CD14-positive monocyte (primary cell): ENCODE data around the gene SPON1. TPM values are rescaled to one million over a fixed set of nuclear protein-coding genes. Genes with fewer than 3 reads are reported as not detected.
A peak's percentile ranks its signal among the peaks of the same experiment; 100 is the strongest.

Source experiments
- DNase-seq, 3 donors: peaks; one replicate each; pipeline ENCODE4 v3.0.0-alpha.2; 2011 to 2022
- H2AFZ ChIP-seq: 2 replicates; pipeline ENCODE4 v1.6.0; 2012; ENCODE audit warnings: mild to moderate bottlenecking, low read depth, low read length, inconsistent platforms; ENCODE audit not compliant: insufficient read depth, poor library complexity, severe bottlenecking
- H3K27ac ChIP-seq, 2 donors: 1 replicate in 1 of 2; 2 replicates in 1 of 2; pipeline ENCODE4 v1.5.1; 2012 to 2013; ENCODE audit warnings: low read length in 2 of 2, control low read depth in 1 of 2, inconsistent platforms in 1 of 2, low read depth in 1 of 2, mild to moderate bottlenecking in 1 of 2
- H3K27me3 ChIP-seq, 2 donors: one replicate each; pipeline versions ENCODE4 v1.6.0 to v1.6.1; 2011 to 2013; ENCODE audit warnings: low read length in 2 of 2; ENCODE audit not compliant: control insufficient read depth in 2 of 2, insufficient read depth in 2 of 2
- H3K36me3 ChIP-seq, 2 donors: replicated peaks in 1 of 2; 1 replicate in 1 of 2; 2 replicates in 1 of 2; pipeline versions ENCODE4 v1.5.1 to v1.6.1; 2012 to 2013; ENCODE audit warnings: low read length in 2 of 2, control low read depth in 1 of 2, inconsistent platforms in 1 of 2, mild to moderate bottlenecking in 1 of 2; ENCODE audit not compliant: insufficient read depth in 2 of 2, control insufficient read depth in 1 of 2
- H3K4me1 ChIP-seq, 2 donors: 1 replicate in 1 of 2; 2 replicates in 1 of 2; pipeline versions ENCODE4 v1.5.1 to v1.6.1; 2012 to 2013; ENCODE audit warnings: low read length in 2 of 2, control low read depth in 1 of 2, inconsistent platforms in 1 of 2, mild to moderate bottlenecking in 1 of 2, moderate library complexity in 1 of 2; ENCODE audit not compliant: insufficient read depth in 2 of 2, control insufficient read depth in 1 of 2
- H3K4me2 ChIP-seq: replicated peaks from 2 replicates; pipeline ENCODE3; 2012; ENCODE audit warnings: low read length, moderate library complexity, mild to moderate bottlenecking; ENCODE audit not compliant: poor library complexity, severe bottlenecking; ENCODE audit errors: extremely low read depth
- H3K4me3 ChIP-seq, 3 experiments: fragments of 200-600 bp in 1 of 3; sonication (generic) in 1 of 3; replicated peaks in 1 of 3; 1 replicate in 2 of 3; 2 replicates in 1 of 3; pipeline ENCODE4 v1.5.1; 2011 to 2013; ENCODE audit warnings: low read length in 3 of 3, mild to moderate bottlenecking in 3 of 3, control low read depth in 2 of 3, low read depth in 2 of 3, inconsistent platforms in 1 of 3, moderate library complexity in 1 of 3
- H3K79me2 ChIP-seq: 2 replicates; pipeline ENCODE4 v1.6.0; 2012; ENCODE audit warnings: mild to moderate bottlenecking, control low read depth, inconsistent platforms, low read length, moderate library complexity; ENCODE audit not compliant: insufficient read depth
- H3K9ac ChIP-seq: 2 replicates; pipeline ENCODE4 v1.6.0; 2017; ENCODE audit warnings: low read length, mild to moderate bottlenecking; ENCODE audit not compliant: insufficient read depth, poor library complexity, severe bottlenecking
- H3K9me3 ChIP-seq, 2 donors: replicated peaks in 1 of 2; 1 replicate in 1 of 2; 2 replicates in 1 of 2; pipeline versions ENCODE4 v1.5.1 to v1.6.1; 2012 to 2013; ENCODE audit warnings: low read length in 2 of 2, control low read depth in 1 of 2; ENCODE audit not compliant: control insufficient read depth in 1 of 2, insufficient read depth in 1 of 2
- H4K20me1 ChIP-seq: 2 replicates; pipeline ENCODE4 v1.6.0; 2012; ENCODE audit warnings: mild to moderate bottlenecking, low read length, control low read depth, moderate library complexity; ENCODE audit not compliant: insufficient read depth
- H3K27ac Mint-ChIP-seq, 7 donors: one replicate each; pipeline ENCODE4 v1.8.0; 2020; ENCODE audit warnings: mild to moderate bottlenecking in 7 of 7, mixed read lengths in 7 of 7, moderate library complexity in 6 of 7, inconsistent platforms in 2 of 7
- H3K27me3 Mint-ChIP-seq, 3 donors: one replicate each; pipeline ENCODE4 v1.8.0; 2021 to 2022; ENCODE audit warnings: low read depth in 3 of 3, mild to moderate bottlenecking in 3 of 3, mixed read lengths in 3 of 3, moderate library complexity in 3 of 3, inconsistent platforms in 1 of 3
- H3K36me3 Mint-ChIP-seq, 2 donors: one replicate each; pipeline ENCODE4 v1.8.0; 2020; ENCODE audit warnings: mixed read lengths in 2 of 2, inconsistent platforms in 1 of 2, mild to moderate bottlenecking in 1 of 2
- H3K4me1 Mint-ChIP-seq: one replicate; pipeline ENCODE4 v1.8.0; 2020; ENCODE audit warnings: mild to moderate bottlenecking, mixed read lengths
- H3K4me3 Mint-ChIP-seq, 2 donors: one replicate each; pipeline ENCODE4 v1.8.0; 2020; ENCODE audit warnings: mild to moderate bottlenecking in 2 of 2, mixed read lengths in 2 of 2, moderate library complexity in 1 of 2
- H3K9me3 Mint-ChIP-seq, 7 donors: one replicate each; pipeline ENCODE4 v1.8.0; 2020 to 2022; ENCODE audit warnings: mixed read lengths in 7 of 7, mild to moderate bottlenecking in 6 of 7, moderate library complexity in 6 of 7, inconsistent platforms in 2 of 7
- WGBS: methylation state at CpG from one replicate; pipeline ENCODE4 v1.1.5; 2013; ENCODE audit warnings: missing lambda C conversion rate; ENCODE audit not compliant: insufficient coverage; 5-methylcytosine and 5-hydroxymethylcytosine counted together
- intact Hi-C, 2 donors: fragments of 100-400 bp; cut with micrococcal nuclease; formaldehyde crosslinking; loops; one replicate each; pipeline versions ENCODE4 v1.15.0 to v1.15.1; 2023
- polyA plus RNA-seq, 3 donors: library from polyadenylated mRNA; depleted of rRNA in 1 of 3; unstranded in 2 of 3; stranded (reverse) in 1 of 3; fragments of 300-500 nt in 2 of 3; fragments of >200 nt in 1 of 3; fragmentation: Illumina TruSeq in 2 of 3; gene quantifications; 1 replicate in 2 of 3; 2 replicates in 1 of 3; pipeline ENCODE4 v1.2.3, GENCODE V29; 2012 to 2021
- TF ChIP-seq, protein P1 (sequence below): fragments of 200-600 bp; IDR thresholded peaks from one replicate; pipeline ENCODE4 v1.8.0; 2022; ENCODE audit warnings: antibody characterized with exemption, mild to moderate bottlenecking

The SPON1 gene
- polyA plus RNA-seq, 3 donors, result not detected

- H3K27me3 ChIP-seq, result no peaks in the 10 kb centered on the region
- DNase-seq, result no peak
- no peaks in the 10 kb centered on the region for H3K9me3 ChIP-seq
- no peaks in the 10 kb centered on the region for H3K4me1 ChIP-seq
- Mint-ChIP-seq H3K27me3 (peaks cover 19 to 26% (median 20%) of the 10 kb centered on the region in 3 donors), H3K9me3 (peaks cover 0 to 1% (median 0%) of the 10 kb centered on the region in 7 donors), H3K4me3 (no peak overlapping the region), H3K4me1 (no peaks in the 10 kb centered on the region), H3K36me3 (no peaks in the 10 kb centered on the region), H3K27ac (no peak overlapping the region)
- TF ChIP-seq, protein P1, sequence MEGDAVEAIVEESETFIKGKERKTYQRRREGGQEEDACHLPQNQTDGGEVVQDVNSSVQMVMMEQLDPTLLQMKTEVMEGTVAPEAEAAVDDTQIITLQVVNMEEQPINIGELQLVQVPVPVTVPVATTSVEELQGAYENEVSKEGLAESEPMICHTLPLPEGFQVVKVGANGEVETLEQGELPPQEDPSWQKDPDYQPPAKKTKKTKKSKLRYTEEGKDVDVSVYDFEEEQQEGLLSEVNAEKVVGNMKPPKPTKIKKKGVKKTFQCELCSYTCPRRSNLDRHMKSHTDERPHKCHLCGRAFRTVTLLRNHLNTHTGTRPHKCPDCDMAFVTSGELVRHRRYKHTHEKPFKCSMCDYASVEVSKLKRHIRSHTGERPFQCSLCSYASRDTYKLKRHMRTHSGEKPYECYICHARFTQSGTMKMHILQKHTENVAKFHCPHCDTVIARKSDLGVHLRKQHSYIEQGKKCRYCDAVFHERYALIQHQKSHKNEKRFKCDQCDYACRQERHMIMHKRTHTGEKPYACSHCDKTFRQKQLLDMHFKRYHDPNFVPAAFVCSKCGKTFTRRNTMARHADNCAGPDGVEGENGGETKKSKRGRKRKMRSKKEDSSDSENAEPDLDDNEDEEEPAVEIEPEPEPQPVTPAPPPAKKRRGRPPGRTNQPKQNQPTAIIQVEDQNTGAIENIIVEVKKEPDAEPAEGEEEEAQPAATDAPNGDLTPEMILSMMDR, result no peak
- no peak overlapping the region for H3K4me2 ChIP-seq
- WGBS, result 43% methylated on average over 1 of the region's 6 CpGs
- no peaks in the 10 kb centered on the region for H3K36me3 ChIP-seq
- no peak overlapping the region for H3K9ac ChIP-seq
- no peaks in the 10 kb centered on the region for H4K20me1 ChIP-seq
- no peak overlapping the region for H2AFZ ChIP-seq
- H3K27ac ChIP-seq, result no peak overlapping the region
- intact Hi-C loops, result loop anchor here in 1 of 2 donors (10.0 kb wide), 1 partner anchor 484 kb away; no protein-coding TSS in a partner anchor
- no peaks in the 10 kb centered on the region for H3K79me2 ChIP-seq
- no peak overlapping the region for H3K4me3 ChIP-seq
Measured at GRCh38 chr11:14258221-14258935, 295.9 kb downstream of the SPON1 start.

GRCh38 chr11:14259186-14259784 lies 296.8 kb downstream of the SPON1 start:
- H4K20me1 ChIP-seq, result no peaks in the 10 kb centered on the region
- no peak for DNase-seq
- no peaks in the 10 kb centered on the region for H3K27me3 ChIP-seq
- no peak overlapping the region for H2AFZ ChIP-seq
- peaks cover 19 to 25% (median 23%) of the 10 kb centered on the region in 3 donors for H3K27me3 Mint-ChIP-seq
- WGBS, result 52% methylated on average over 33 of the region's 38 CpGs
- no peaks in the 10 kb centered on the region for H3K4me1 ChIP-seq
- no peaks in the 10 kb centered on the region for H3K4me1 Mint-ChIP-seq
- H3K4me2 ChIP-seq, result no peak overlapping the region
- no peak overlapping the region for H3K9ac ChIP-seq
- H3K27ac ChIP-seq, result no peak overlapping the region
- no peaks in the 10 kb centered on the region for H3K36me3 Mint-ChIP-seq
- no peak overlapping the region for H3K4me3 ChIP-seq
- no peaks in the 10 kb centered on the region for H3K9me3 ChIP-seq
- TF ChIP-seq, protein P1, result no peak
- intact Hi-C loops, result loop anchor here in 1 of 2 donors (10.0 kb wide), 1 partner anchor 484 kb away; no protein-coding TSS in a partner anchor
- peaks cover 0 to 1% (median 0%) of the 10 kb centered on the region in 7 donors for H3K9me3 Mint-ChIP-seq
- H3K79me2 ChIP-seq, result no peaks in the 10 kb centered on the region
- no peaks in the 10 kb centered on the region for H3K36me3 ChIP-seq
- H3K4me3 Mint-ChIP-seq, result peak overlapping the region in 1 of 2 donors; percentile 66
- H3K27ac Mint-ChIP-seq, result peak overlapping the region in 1 of 7 donors; percentile 28
